Activated CD8-positive, alpha-beta memory T cell treated with anti-CD3 and anti-CD28 coated beads, Interleukin-2, amount 50 U/mL, for 24 hours (primary cell): ENCODE data around the gene MAGI2.

Experiments
- DNase-seq: peaks from one replicate; pipeline ENCODE4 v3.0.0-alpha.2; 2020; ENCODE audit errors: extremely low read depth

MAGI2 gene

DNA sequence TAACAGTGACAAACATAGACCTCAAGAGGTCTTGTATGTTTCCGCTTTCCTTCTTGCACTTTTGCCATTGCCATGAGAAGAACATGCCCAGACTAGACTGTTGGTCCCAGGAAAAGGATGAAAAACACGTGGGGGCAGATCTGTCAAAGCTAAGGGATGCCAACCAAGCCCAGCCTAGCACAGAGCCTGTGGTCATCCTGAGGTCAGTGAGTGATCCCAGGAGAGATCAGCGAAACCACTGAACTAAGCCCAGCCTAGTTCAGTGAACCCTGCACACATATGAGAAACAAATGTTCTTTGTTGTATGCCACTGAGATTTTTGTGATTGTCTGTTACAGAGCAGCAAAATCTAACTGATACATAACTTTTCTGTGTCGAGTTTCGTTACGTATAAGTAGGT is 718.8 kb downstream of the MAGI2 start:
- DNase-seq: no peak

DNA sequence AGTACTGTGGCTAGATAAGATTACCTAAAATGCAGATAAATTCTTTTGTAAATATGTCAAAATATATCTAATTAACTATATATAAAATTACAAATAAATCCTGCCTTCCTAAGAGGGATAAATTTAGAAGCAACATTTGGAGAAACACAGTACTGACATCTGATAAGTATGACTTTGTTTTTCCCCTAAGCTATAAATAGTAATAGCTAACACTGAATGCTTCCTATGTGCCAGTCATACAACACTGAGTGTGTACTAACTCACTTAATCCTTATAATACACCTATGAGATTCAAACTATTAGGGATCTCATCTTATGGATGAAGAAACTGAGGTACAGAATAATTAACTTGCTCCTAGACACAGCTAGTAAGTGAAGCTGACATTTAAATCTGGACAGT is 733.4 kb downstream of the MAGI2 start:
- no peak for DNase-seq

DNA sequence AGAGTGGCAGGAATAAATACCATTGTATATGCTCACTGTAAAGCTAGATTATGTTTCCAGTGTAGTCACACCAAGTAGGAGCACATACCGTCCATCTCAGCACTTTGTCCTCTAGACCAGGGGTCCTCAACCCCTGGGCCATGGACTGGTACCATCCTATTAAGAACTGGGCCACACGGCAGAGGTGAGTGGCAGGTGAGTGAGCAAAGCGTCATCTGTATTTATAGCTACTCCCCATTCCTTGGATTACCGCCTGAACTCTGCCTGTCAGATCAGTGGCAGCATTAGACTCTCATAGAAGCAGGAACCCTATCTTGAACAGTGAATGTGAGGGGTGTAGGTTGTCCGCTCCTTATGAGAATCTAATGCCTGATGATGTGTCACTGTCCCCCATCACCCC is 735.3 kb downstream of the MAGI2 start:
- no peak for DNase-seq

DNA sequence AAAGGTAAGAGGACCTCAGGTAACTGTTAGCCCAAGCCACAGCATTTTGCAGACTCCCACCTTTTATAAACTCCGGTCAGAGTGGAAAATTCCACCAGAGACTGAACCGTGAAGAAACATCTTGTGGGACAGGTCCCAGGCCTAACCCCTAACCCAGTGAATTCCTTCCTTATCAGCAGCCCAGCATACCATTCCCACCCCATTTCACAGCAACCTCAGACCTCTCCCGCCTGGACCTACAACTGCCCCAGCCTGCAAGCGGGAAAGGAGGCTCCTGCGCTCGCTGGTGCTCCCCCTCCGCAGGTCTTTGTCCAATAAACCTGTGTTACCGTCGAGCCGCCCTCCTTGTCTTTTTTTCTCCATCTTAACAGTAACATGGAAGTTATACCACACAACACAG is 736.6 kb downstream of the MAGI2 start:
- no peak for DNase-seq

DNA sequence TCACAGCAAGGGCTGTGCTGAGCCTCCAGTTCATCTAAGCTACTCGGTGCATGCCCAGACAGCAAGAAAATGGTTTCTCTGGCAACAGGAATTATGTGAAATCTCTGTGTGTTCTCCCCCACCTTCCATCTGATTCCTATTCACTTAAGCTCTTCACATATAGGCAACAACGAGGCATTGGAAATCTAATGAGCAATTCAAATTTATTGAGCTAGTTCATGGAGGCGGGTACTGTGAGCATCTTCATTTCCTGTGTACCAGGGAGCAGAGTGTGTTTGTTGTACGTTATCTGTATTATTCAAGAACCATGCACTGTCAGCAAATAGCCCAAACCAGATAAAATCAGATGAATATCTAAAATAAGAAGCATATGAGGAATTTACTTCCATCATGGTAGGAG is 739.1 kb downstream of the MAGI2 start:
- DNase-seq: no peak

DNA sequence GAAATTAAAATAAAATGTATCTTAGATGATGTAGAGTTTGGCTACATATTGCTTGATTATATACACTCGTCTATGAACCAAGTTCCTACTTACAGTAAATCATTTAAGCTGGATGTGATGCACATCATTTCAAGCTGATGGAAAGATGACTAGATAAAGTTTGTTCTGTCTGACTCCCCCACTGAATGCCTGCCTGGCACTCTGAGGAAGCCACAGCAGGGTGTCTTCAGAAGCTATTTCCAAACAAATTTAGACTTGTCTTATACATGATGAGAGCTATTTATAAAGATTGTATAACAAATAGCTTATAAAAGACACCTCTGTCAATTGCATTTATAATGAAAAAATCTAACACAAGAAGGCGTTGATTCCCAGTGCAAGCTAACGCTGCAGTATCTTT is 741.4 kb downstream of the MAGI2 start:
- DNase-seq: no peak

DNA sequence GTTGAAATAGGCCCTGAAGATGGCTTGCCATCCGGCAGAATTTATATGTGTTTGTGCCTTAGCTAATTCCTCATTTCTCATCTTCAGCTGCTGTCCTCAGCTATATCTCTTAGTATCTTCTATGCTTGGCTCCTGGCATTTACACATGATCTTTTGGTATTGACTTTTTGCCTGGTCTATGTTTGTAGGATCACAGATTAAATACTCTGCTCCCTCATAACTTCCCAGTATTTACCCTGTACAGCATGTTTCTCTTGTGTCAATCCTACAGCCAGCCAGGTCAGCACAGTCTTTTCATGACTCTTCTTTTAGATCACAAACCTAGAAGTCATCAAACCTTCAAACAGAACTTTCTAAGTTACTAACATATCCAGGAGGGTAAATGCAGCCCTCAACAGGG is 743.8 kb downstream of the MAGI2 start:
- no peak for DNase-seq

DNA sequence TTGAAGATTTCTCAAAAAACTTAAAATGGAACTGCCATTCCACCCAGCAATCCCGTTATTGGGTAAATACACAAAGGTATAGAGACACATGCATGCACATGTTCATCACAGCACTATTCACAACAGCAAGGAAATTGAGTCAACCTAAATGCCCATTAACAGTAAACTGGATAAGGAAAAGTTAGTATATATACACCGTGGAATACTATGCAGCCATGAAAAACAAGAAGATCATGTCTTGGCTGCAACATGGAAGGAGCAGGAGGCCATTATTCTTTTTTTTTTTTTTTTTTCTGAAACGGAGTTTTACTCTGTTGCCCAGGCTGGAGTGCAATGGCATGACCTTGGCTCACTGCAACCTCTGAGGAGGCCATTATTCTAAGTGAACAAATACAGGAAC is 749.0 kb downstream of the MAGI2 start:
- DNase-seq: no peak

DNA sequence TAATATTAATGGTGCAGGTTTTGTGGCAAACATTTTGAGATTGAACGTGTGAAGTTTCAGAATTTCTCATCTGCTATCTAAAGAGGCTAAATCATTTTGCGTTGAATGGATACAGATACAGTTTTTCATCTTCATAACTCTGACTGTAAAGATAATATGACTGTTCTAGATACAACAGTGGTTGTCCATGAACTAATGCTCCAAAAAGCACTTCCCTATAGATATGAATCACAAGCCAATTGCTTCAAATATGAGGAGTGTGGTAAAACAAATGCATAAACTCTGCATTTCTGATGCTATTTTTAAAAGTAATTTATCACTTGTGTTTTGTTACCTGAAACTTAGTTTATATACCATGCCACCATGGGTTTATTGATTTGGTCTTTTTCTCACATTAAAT is 750.1 kb downstream of the MAGI2 start:
- no peak for DNase-seq

DNA sequence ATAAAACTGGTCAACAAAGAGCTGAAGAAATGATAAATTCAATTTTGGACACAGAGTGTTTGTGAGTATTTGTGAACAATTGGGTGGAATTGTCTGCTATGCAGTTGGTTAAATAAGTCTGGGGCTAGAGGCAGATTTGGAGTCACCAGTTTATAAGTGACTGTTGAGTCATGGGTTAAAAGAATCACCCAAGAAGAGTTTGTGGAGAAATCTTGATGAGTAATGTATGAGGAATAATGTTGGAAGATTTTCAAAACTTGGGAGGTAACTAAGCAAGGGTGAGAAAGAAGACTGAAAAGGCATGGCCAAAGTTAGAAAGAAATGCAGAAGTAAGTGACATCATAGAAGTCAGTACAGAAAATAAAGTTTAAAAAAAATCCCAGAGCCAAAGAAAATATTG is 750.7 kb downstream of the MAGI2 start:
- no peak for DNase-seq

DNA sequence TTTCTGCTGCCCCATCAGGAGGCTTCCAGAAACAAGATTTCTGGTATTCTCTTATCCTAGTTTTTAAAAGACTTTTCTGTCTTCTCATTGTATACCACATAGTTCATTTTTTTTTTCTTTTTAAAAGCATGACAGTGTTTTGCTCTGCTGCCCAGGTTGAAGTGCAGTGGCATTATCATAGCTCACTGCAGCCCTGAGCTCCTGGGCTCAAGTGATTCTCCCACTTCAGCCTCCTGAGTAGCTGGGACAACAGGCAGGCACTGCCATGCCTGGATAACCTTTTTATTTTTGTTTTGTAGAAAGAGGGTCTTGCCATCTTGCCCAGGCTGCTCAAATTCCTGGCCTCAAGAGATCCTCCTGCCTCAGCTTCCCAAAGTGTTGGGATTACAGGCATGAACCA is 757.6 kb downstream of the MAGI2 start:
- no peak for DNase-seq

DNA sequence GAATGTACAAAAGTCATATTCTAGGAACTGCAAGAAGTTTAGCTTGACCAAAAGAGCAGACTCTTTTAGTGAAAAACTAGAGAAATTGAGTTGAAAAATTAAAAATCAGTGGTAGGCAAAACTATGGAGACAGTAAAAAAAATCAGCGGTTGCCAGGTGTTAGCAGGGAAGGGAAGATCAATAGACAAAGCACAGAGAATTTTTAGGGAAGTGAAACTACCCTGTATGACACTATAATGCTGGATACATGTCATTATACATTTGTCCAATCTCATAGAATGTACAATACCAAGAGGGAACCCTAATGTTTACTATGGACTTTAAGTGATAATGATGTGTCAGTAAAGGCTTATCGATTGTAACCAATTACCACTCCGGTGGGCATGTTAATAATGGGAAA is 761.9 kb downstream of the MAGI2 start:
- DNase-seq: no peak

DNA sequence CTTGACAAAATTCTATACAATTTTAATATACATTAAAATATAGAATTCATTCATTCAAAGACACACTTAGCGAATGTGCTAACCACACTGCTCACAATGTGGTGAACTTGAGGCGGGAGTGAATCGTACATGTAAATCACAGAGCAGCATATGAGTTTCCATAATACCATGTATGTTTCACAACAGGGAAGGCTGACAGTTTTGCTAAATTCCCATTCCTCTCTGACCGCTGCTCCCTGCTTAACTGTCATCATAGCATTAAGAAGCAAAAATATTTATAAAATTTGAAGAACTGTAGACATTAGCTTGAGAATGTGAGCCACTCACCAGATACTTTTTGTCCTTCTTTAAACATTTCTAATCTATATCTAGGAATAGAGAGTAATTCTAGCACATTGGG is 763.3 kb downstream of the MAGI2 start:
- no peak for DNase-seq

DNA sequence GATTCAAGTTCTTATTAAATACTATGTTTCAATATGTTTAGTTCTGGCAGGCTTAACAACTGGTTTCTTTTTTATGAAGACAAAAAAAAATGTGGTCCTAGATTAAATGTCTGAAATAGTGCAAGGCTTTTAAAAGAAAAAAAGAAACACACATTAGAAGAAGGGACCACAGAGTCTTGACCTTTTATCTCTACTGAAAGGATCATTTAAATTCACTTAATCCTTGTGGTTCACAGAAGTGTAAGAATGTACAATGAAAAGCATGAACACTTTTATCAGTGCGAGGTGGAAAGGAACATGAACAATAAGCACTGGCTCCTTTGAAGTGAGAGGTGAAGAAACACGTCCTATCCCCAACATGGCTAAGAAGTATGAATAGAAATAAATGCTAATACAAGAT is 765.1 kb downstream of the MAGI2 start:
- no peak for DNase-seq

DNA sequence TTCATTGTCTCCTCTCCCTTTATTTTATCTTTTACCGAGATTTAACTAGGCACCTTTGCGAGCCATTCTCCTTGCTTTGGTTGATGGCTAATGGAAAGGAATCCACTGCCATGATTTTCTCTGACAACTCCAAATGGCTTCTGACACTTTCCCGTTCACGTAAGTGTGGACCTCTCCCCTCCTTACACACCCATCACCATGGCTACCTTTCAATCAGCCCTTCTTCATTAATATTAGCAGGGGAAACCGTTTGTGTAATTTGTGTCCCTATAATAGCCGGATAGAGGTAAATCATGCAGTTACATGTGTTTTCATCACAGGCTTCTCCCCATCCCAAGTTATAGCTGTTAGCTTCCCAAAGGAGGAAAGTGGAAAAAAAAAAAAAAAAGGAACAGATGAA is 767.3 kb downstream of the MAGI2 start:
- DNase-seq: no peak

DNA sequence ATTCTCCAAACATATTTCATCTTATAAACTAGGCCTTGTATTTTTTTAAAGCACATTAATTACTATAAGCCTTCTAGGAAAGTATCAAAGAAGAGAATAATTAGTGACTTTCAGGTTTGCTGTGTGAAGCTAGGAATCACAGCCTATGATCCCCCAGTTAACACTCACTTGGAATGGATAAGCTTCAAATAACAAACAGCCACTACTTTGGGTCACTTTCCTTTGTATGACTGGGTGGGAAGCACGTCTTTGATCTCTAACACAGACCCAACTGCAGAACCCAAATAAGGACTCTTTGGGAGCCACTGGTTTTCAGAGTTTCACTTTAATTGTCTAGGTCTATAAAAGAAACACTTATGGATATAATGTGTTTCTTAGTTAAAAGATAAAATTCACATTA is 769.3 kb downstream of the MAGI2 start:
- DNase-seq: no peak

DNA sequence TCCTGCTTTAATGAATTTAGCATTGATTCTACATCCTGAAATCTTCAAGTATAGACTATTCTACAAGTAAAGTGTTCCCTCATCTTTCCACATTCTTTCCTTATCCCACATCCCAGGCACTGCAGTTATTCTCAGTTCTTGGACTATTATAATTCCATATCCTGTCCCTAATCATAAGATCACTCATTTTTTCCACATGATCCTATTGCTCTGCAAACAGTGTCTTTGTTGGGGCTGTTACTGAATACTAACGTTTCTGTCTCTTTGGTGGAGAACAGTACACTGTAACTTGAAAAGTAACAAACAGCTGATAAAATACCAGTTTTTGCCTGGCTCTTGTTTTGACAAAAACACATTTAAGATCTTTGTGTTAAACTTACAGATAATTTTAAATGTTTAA is 769.9 kb downstream of the MAGI2 start:
- no peak for DNase-seq

DNA sequence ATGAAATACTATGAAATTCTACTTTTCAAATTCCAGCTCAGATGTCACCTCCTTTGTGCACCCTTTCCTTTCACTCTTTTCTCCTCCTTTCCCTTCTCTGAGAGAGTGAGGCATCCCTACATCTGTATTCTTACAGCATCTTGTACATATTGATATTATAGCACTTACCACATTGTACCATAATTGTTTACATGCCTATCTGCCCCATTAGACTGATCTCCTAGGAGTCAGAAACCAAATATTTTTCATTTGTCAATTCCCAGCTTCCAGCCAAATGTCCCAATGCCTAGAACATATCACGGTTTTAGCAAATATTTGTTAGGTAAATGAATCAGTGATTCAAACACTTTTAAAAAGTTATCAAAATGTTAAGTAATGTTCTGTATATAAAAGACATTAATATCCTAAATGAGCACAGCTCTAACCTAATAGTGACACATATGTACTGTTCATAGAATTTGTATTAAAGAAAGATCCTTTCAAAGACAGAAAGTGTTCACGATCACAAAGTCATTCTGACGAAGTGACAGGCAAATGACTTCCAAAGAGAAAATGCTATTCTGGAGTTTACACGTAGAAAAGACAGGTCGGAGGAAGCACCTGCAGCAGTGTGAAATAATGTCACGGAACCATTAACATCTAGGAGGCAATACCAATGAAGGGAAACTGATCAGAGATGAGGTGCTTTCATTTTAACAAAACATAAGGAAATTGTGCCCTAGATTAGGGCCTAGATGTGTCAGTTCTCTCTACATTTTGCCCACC is 774.2 kb downstream of the MAGI2 start:
- no peak for DNase-seq

DNA sequence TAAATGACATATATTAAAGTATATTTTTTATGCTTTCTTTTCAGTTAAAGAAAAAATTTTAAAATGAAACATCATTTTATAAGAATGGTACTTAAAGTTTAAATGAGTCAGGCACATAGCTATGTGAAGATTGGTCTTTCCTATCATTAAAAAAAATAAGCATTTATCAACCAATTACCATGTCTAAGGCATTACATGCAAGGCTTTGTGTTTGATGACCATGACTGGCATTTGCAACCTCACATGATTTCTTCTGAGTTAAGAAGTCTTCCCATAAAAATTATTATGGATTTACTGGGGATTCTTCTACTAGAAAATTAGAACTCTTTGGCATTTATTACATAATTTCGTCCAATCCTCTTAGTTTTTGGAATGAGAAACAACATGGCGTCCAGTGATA is 776.1 kb downstream of the MAGI2 start:
- DNase-seq: no peak

DNA sequence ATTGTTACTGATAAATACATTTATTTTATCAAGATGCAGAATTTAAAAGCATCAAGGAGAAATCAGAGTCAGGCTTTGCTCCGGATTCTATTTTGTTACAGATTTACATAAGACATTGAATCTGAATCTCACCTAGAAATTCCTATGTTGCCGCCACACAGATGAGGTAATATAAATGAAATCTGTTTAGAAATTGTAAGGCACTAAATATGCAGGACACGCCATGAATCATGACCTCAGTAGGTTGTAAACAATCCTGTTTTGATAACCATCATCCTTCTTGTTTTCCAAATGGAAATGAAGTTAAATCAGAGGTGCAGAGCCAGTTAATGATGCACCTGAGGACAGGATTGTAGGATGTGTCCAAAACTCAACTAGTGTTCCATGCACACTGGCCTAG is 778.0 kb downstream of the MAGI2 start:
- DNase-seq: no peak

DNA sequence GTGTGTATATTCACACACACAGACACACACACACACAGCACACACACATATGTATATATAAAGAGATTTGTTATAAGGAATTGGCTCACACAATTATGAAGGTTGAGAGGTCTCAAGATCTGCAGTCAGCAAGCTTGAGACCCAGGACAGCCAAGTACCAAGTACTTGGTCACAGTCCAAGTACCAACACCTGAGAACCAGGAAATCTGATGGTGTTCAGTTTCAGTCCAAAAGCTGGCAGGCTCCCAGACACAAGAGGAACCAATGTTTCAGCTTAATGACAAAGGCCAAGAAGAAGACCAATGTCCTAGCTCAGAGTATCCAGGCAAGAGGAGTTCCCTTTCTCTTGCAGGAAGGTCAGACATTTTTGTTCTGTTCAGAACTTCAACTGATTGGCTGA is 780.2 kb downstream of the MAGI2 start:
- DNase-seq: no peak

DNA sequence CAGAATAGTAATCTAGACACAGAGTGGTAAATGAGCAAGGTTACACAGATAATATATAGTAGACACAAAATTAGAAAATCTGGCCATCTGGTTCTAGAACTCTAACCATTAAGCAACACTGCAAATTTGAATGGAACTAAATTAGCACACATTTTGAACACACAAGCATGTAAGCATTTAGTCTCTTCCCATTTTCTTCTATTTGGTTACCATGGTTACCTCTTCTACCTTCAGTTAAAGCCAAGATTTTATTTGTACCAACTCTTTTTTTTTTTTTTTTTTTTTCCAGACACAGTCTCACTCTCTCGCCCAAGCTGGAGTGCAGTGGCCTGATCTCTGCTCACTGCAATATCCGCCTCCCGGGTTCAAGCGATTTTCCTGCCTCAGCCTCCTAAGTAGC is 790.5 kb downstream of the MAGI2 start:
- DNase-seq: no peak

DNA sequence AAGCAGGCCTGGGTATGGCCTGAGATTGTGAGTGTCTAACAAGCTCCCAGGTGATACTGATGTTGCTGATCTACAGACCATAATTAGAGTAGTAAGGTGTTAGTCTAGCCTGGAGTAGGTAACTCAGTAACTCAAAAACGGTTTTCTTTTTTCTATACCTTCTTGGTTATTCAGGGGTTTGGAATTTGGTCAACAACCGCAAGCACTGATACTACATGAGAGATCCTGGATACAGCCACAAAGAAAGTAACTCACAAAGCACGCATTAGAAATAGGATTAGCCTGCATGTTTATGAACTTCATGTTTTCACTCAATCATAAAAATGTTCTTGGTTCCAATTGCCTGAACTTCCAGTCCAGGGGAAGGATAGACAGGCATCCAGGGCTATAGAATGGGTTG is 803.5 kb downstream of the MAGI2 start:
- no peak for DNase-seq

DNA sequence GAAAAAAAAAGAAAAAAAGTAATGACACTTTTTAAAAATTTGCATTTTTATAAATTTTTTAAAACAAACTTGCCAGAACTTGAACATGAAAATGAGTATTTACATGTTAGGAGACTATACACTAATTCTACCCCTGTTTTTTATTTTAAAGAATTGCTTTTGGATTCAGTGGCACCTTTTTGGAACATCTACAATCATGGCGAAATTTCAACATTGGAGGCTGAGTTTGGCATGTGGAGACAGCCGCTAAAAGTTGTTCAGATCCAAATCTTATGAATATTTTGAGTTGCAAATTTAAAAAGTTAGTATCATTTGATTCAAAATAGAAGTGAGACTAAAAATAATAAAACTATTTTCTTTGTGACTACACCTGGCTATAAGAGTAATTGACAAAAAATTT is 804.2 kb downstream of the MAGI2 start:
- DNase-seq: no peak
